Activated gamma-delta T cell treated with anti-CD3 and anti-CD28 coated beads, Interleukin-2, amount 50 U/mL, for 16 hours (primary cell): ENCODE measurements around the gene NEK8.
"Not testable (repeated sequence)": the region's sequence is repeated elsewhere in the genome, so short reads cannot be mapped to it uniquely, and the experiment has no call there.

ENCODE experiments used
- DNase-seq: peaks from one replicate; pipeline ENCODE4 v3.0.0-alpha.2; 2020; ENCODE audit warnings: low read depth

Gene NEK8

DNA sequence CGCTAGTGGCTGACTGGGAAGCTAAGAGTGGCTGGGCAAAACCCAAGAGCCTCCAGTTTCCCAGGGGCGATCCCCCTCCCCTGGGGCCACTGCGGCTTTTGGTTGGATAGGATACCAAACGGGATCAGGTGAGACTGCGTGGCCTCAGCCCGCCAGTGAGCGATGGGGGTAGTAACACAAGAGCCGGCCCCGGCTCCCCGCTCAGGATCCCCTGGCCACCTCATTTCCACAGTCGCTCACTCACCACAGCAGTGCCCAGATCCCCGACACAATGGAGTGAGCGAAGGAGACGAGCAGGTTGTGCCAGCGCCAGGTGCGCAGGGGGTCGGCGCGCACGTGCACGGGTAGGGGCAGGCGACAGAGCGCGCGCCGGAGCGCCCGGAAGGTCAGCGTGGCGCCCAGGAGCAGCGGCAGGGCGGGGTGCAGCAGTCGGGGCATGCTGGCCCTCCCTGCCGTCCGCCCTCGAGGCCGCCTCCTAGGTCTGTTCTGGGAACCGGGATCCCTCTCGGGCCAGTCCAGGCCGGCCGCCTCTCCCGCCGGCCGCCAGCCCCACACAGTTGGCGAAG is 2.8 kb upstream of the NEK8 start:
- no peak for DNase-seq

GRCh38 chr17:28726226-28726626 is 2.4 kb upstream of the NEK8 start, which contains the start of gene TLCD1:
Gene TLCD1, minus strand, starts transcription at chr17:28726233. Its CDS starts 136 bp downstream, at chr17:28726097.
- DNase-seq, result peak; percentile 48

GRCh38 chr17:28726627-28727491 is 1.7 kb upstream of the NEK8 start:
- DNase-seq, result peak; percentile 87

DNA sequence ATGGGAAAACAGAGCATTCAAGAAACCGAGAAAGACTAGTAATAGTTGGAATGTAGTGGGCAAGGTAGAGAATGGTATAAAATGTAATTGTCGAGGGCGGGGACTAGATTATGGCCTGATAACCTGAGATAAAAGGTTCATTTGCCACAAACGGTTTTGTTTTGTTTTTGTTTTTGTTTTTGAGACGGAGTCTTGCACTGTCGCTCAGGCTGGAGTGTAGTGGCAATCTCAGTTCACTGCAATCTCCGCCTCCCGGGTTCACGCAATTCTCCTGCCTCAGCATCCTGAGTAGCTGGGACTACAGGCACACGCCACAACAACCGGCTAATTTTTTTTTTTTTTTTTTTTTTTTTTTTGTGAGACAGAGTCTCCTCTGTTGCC is 1.4 kb downstream of the NEK8 start:
- DNase-seq, result no peak

DNA sequence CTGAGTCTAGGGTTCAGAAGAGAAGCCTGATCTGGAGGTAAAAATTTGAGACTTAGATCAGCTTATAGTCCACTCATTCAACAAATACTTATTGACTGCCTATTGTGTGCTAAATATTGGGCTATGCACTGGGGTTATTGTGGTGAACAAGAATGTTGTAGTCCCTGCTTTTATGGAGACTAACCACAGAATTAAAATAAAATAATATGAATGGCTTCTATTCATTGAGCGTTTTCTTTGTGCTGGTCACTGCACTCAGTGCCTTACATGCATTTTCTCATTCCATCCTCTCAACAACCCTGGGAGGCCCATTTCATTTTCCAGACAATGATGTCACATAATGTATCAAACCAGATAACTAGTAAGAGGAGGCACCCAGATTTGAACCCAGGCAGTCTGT is 4.8 kb downstream of the NEK8 start:
- no peak for DNase-seq

- DNase-seq, result no peak
Observed at GRCh38 chr17:28734712-28735241, 6.2 kb downstream of the NEK8 start.

DNA sequence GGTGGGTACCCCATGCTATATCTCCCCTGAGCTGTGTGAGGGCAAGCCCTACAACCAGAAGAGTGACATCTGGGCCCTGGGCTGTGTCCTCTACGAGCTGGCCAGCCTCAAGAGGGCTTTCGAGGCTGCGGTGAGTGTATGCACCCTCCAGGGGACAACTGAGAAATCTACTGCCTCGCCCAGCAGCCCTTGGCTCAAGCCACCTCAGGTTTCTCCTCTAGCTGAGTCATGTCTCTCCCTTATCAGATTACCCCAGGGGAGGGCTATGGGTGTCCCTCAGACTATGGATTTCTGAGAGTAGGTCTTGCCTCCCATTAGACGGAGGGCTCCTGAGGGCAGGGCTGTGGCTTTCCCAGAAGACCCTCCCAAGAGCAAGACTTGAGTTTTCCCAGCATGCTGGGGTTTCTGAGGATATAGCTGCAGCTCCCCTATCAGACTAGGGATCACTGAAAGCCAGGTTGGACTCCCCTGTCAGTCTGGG is 6.7 kb downstream of the NEK8 start:
- DNase-seq, result no peak

GRCh38 chr17:28735913-28736769 is 7.6 kb downstream of the NEK8 start:
- DNase-seq, result not testable (repeated sequence)

DNA sequence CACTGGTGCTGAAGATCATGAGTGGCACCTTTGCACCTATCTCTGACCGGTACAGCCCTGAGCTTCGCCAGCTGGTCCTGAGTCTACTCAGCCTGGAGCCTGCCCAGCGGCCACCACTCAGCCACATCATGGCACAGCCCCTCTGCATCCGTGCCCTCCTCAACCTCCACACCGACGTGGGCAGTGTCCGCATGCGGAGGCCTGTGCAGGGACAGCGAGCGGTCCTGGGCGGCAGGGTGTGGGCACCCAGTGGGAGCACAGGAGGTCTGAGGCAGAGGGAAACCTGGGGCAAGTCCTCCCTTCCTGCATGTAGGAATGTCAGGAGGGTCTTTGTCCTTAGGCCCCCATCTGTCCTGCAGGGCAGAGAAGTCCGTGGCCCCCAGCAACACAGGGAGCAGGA is 8.7 kb downstream of the NEK8 start:
- no peak for DNase-seq

DNA sequence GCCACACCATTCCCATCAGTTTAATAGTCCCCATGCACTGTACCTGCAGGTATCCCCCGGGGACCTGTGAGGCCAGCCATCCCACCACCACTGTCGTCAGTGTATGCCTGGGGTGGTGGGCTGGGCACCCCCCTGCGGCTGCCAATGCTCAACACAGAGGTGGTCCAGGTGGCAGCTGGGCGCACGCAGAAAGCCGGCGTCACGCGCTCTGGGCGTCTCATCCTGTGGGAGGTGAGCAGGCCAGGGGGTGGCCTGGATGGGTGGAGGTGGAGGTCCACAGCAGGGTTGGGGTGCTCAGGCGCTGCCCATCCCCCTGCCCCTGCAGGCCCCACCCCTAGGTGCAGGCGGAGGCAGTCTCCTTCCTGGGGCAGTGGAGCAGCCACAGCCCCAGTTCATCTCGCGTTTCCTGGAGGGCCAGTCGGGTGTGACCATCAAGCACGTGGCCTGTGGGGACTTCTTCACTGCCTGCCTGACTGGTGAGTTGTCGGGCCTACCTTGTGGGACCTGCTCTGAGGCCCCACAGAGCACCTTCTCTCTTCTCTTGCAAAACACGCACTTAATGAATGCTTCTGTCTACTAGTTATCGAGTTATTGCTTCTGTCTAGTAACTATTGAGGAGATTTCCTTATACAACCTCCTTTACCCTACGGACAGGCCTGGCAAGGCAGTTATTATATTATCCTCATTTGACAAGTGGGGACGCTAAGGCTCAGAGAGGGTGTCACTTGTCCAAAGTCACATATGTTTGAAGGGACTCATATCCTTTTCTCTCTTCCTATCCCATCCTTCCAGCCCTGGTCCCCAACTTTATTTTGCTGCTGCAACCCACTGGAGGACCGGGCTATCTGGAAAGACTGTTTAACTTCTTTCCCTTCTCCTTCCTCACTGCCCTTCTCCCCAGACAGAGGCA is 9.4 kb downstream of the NEK8 start:
- DNase-seq, result no peak

GRCh38 chr17:28738680-28739384 is 10.2 kb downstream of the NEK8 start:
- peak; percentile 56 for DNase-seq

- no peak for DNase-seq
Observed at GRCh38 chr17:28740406-28741357, 12.1 kb downstream of the NEK8 start.

DNA sequence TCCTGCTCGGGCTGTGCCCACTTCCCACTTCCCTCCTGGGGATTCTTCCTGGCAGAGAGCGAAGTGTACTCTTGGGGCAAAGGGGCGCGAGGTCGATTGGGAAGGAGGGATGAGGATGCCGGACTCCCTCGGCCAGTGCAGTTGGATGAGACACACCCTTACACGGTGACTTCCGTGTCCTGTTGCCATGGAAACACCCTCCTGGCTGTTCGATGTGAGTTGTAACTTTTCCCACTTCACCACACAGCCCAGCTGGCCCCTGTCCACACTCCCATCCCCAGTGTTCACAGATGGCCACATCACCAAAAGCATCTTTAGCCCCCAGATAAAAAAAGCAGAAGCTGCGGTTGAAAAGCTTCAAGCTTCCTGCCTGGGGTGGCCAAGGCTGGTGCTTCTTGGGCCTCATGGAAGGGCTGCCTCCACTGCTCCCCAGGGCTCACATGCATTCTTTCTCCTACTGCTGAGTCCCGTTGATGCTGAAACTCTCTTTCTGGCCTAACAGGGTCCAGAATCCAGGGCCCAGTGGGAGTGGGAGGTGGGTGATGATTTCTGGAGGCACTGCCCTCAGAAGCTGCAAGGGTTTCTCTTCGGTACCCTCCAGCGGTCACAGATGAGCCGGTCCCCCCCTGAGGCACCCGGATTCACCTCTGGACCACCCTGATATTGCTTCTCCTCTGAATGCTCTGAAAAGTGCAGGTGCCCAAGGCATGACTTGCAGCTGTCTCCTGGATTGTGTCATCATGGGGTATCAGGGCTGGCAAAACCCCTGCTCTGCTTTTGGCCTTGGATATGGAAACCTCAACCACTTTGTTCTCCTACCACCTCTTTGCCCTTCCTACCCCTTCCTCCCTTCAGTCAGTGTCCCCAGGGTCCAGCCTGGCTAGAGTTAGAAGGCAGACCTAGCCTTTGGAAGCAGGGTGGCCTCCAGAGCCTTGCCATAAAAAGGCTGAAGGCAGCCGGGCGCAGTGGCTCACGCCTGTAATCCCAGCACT is 13.1 kb downstream of the NEK8 start:
- no peak for DNase-seq

DNA sequence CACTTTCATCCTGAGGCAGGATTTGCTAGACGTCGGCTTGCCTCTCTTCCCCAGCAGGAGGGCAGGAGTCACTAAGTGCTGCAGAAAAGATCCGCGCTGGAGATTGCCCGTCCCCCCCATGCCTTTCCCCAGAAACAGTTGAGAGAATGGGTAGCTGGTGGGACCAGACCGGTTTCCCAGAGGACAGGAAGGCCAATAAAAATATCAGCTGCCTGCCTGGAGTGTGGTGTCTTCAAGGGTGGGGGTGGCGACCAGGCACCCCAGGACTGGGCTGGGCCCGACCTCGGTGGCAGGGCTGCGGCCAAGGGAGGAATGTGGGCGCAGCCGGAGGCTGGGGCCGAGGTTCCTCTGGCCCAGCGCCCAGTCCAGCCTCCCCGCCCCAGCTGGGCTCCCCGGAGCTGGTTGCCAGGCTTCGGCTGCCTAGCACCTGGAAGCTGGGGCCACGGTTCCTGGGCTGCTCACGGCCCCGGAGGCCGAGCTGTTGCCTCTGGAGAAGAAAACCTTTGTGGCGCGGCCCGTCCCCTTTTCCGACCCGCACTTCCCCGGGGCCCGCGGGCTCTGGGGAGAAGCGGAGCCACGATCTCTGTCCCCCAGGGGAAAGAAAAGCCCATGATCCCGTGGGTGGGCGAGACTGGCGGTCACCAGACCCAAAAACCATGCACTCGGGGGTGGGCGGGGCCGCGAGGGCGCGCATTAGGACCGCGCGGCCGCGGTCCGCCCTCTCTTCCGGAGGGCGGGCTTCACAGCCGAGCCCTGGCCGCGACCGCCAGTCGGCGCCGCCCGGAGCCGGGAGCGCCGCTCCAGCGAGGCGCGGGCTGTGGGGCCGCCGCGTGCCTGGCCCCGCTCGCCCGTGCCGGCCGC is 14.9 kb downstream of the NEK8 start, which contains the start of gene TRAF4:
Gene TRAF4, plus strand, starts transcription at position 769 of the 861 bp plus-strand sequence. CDS start 102 bp downstream, outside the sequence.
- peak; percentile 59 for DNase-seq

DNA sequence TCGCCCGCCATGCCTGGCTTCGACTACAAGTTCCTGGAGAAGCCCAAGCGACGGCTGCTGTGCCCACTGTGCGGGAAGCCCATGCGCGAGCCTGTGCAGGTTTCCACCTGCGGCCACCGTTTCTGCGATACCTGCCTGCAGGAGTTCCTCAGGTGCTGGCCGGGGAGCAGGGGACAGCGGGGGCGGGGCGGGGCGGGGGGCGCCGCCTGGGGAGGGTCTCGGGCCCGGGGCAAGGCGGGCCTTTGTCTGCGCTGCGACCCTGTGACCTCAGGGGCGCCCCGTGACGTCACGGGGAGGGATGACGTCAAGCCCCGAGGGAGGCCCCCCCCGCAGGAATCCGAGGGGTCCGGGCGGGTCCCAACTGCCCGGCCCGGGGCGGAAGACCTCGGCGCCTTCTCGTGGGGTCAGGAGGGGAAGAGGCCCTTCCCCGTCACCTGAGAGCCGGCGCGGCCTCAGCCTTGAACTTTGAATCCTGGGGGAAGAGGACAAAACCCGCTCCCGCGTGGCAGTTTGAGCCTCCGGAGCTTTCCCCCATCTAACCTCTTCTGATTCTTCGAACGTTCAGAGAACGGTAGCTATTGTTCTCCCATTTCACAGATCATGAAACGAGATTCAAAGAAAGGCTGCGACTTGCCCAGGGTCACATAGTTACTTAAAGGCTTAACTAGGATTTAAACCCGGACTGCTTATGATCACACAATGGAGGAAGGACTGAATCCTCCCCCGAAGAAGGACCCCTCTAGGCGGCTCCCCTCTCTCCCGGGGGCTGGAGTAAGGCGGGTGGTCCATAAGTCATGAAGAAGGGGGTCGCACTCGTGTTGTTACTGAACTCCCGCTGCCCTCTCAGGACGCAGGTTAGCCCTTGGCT is 15.8 kb downstream of the NEK8 start:
- DNase-seq, result no peak
